Endothelial cell of umbilical vein (primary cell): ENCODE results near the gene KRTAP19-3. TPM values are rescaled to one million over a fixed set of nuclear protein-coding genes. Genes with fewer than 3 reads are reported as not detected.

ENCODE experiments used
- BruUV-seq: library from RNA; stranded (reverse); fragments of 400-500 nt; replicated peaks from 2 replicates; lab custom pipeline; 2021; lab: Mats Ljungman, UMichigan
- CTCF ChIA-PET: fragments of 300-600, 350-600 bp; sonication (Branson Sonifier 250); formaldehyde crosslinking; loops from one replicate; lab custom pipeline; 2021; ENCODE audit warnings: antibody characterized with exemption, inconsistent platforms; lab: Charles Lee
- POLR2A ChIA-PET: fragments of 300-600, 350-600 bp; sonication (Branson Sonifier 250); formaldehyde crosslinking; loops from one replicate; lab custom pipeline; 2021; ENCODE audit warnings: antibody characterized with exemption, inconsistent platforms; lab: Charles Lee
- DNase-seq: peaks from one replicate; pipeline ENCODE4 v3.0.0-alpha.2; 2011; ENCODE audit warnings: low read depth, low spot score
- FAIRE-seq: peaks from 2 replicates; lab custom pipeline; 2011; peaks lifted over from hg19 to GRCh38; lab: Jason Lieb, UNC
- H2AFZ ChIP-seq: 2 replicates; pipeline ENCODE4 v1.6.0; 2012; ENCODE audit warnings: low read depth, low read length, control low read depth, inconsistent platforms
- H3K27ac ChIP-seq: 2 replicates; pipeline ENCODE4 v1.5.1; 2011; ENCODE audit warnings: low read depth, mild to moderate bottlenecking, control low read depth, low read length, moderate library complexity; ENCODE audit not compliant: insufficient read depth
- H3K27me3 ChIP-seq, 2 experiments: 2 replicates each; pipeline versions ENCODE4 v1.6.0 to v1.6.1; 2011; ENCODE audit warnings: low read length in 2 of 2, mixed read lengths in 1 of 2; ENCODE audit not compliant: control insufficient read depth in 2 of 2, insufficient read depth in 2 of 2
- H3K36me3 ChIP-seq, 2 experiments: 2 replicates in 1 of 2; 3 replicates in 1 of 2; pipeline ENCODE4 v1.5.1; 2011; ENCODE audit warnings: low read length in 2 of 2, mild to moderate bottlenecking in 1 of 2, moderate library complexity in 1 of 2; ENCODE audit not compliant: control insufficient read depth in 2 of 2, insufficient read depth in 2 of 2; ENCODE audit errors: extremely low read depth in 1 of 2
- H3K4me1 ChIP-seq: 3 replicates; pipeline ENCODE4 v1.5.1; 2011; ENCODE audit warnings: mild to moderate bottlenecking, low read length; ENCODE audit not compliant: control insufficient read depth, insufficient read depth; ENCODE audit errors: extremely low read depth
- H3K4me2 ChIP-seq: 2 replicates; pipeline ENCODE4 v1.6.1; 2011; ENCODE audit warnings: low read length, control low read depth, mixed read lengths; ENCODE audit not compliant: insufficient read depth
- H3K4me3 ChIP-seq, 3 experiments: fragments of 200-600 bp in 1 of 3; sonication (generic), shearing (Covaris generic) in 1 of 3; replicated peaks in 1 of 3; 2 replicates each; pipeline ENCODE4 v1.5.1; 2011 to 2016; ENCODE audit warnings: control low read depth in 3 of 3, low read length in 3 of 3, mild to moderate bottlenecking in 2 of 3, inconsistent platforms in 1 of 3, low read depth in 1 of 3, moderate library complexity in 1 of 3; ENCODE audit not compliant: insufficient read depth in 1 of 3
- H3K79me2 ChIP-seq: 2 replicates; pipeline ENCODE4 v1.6.0; 2012; ENCODE audit warnings: low read length, inconsistent platforms; ENCODE audit not compliant: control insufficient read depth, insufficient read depth
- H3K9ac ChIP-seq: replicated peaks from 2 replicates; pipeline ENCODE3; 2011; ENCODE audit warnings: low read length, control low read depth; ENCODE audit not compliant: insufficient read depth; ENCODE audit errors: extremely low read depth
- H3K9me1 ChIP-seq: replicated peaks from 3 replicates; pipeline ENCODE4 v1.6.0; 2011; ENCODE audit warnings: mild to moderate bottlenecking, low read length; ENCODE audit not compliant: control insufficient read depth, insufficient read depth; ENCODE audit errors: extremely low read depth
- H3K9me3 ChIP-seq: replicated peaks from 2 replicates; pipeline ENCODE4 v1.5.1; 2012; ENCODE audit warnings: low read length, inconsistent platforms; ENCODE audit not compliant: control insufficient read depth, insufficient read depth
- H4K20me1 ChIP-seq: replicated peaks from 2 replicates; pipeline ENCODE3; 2011; ENCODE audit warnings: mild to moderate bottlenecking, low read length; ENCODE audit not compliant: control insufficient read depth, insufficient read depth; ENCODE audit errors: extremely low read depth
- EZH2 ChIP-seq: IDR thresholded peaks from 2 replicates; pipeline ENCODE4 v1.6.1; 2012; ENCODE audit warnings: borderline replicate concordance, low read depth, mild to moderate bottlenecking, moderate library complexity, low read length, inconsistent platforms; ENCODE audit not compliant: severe bottlenecking
- FOS ChIP-seq: IDR thresholded peaks from 2 replicates; pipeline ENCODE4 v1.6.1; 2011; ENCODE audit warnings: mild to moderate bottlenecking, low read length, moderate library complexity, borderline replicate concordance; ENCODE audit not compliant: insufficient read depth
- GATA2 ChIP-seq: IDR thresholded peaks from 2 replicates; pipeline ENCODE4 v1.7.0; 2011; ENCODE audit warnings: low read depth, mild to moderate bottlenecking, moderate library complexity, mixed read lengths, low read length; ENCODE audit not compliant: insufficient read length, insufficient read depth
- JUN ChIP-seq: IDR thresholded peaks from 2 replicates; pipeline ENCODE4 v1.6.1; 2011; ENCODE audit warnings: borderline replicate concordance, low read depth; ENCODE audit not compliant: insufficient read length, insufficient read depth
- MYC ChIP-seq: IDR thresholded peaks from one replicate; pipeline ENCODE4 v1.6.1; 2011; ENCODE audit warnings: mild to moderate bottlenecking, low read depth, low read length
- POLR2A ChIP-seq: IDR thresholded peaks from 2 replicates; pipeline ENCODE4 v1.6.1; 2012; ENCODE audit warnings: low read depth, mild to moderate bottlenecking, control low read depth, low read length
- POLR2AphosphoS5 ChIP-seq: IDR thresholded peaks from 2 replicates; pipeline ENCODE4 v1.6.1; 2012; ENCODE audit warnings: low read depth, mild to moderate bottlenecking, control low read depth, low read length, moderate library complexity; ENCODE audit not compliant: insufficient read depth
- dilution Hi-C: fragments of 300-500 bp; cut with MboI; formaldehyde crosslinking; loops from one replicate; pipeline ENCODE4 v1.15.0; 2019; ENCODE audit warnings: low sequenced_read_pairs; ENCODE audit not compliant: extremely low pct_ligation_motif_present
- intact Hi-C: fragments of 100-400 bp; cut with micrococcal nuclease; formaldehyde crosslinking; loops from one replicate; pipeline ENCODE4 v1.10.0; 2022
- polyA plus RNA-seq, 4 experiments: library from polyadenylated mRNA; depleted of rRNA in 3 of 4; stranded (reverse) in 3 of 4; unstranded in 1 of 4; fragments of >200 nt; gene quantifications; 2 replicates each; pipeline versions ENCODE4 v1.2.1 to v1.2.3, GENCODE V29; 2011 to 2012; ENCODE audit warnings: missing spikeins in 1 of 4
- small RNA-seq: library from RNA; depleted of rRNA; stranded (forward); fragments of <200 nt; gene quantifications from one replicate; pipeline ENCODE3, GENCODE V24; 2012; ENCODE audit warnings: low replicate concordance, low read depth; ENCODE audit not compliant: insufficient read depth, insufficient read length
- total RNA-seq: library from RNA; stranded (reverse); gene quantifications from 2 replicates; pipeline ENCODE4 v1.2.3, GENCODE V29; 2021
- TF ChIP-seq, protein P1 (sequence below), 2 donors: IDR thresholded peaks; 1 replicate in 1 of 2; 2 replicates in 1 of 2; pipeline ENCODE4 v1.5.1; 2011; ENCODE audit warnings: low read length in 2 of 2, mild to moderate bottlenecking in 2 of 2, moderate library complexity in 2 of 2, control low read depth in 1 of 2, inconsistent platforms in 1 of 2, low read depth in 1 of 2; ENCODE audit not compliant: insufficient read depth in 1 of 2; ENCODE audit errors: extremely low read depth in 1 of 2
- TF ChIP-seq, protein P2 (sequence below): IDR thresholded peaks from 2 replicates; pipeline ENCODE4 v1.6.1; 2011; ENCODE audit not compliant: insufficient read depth, insufficient read length

The KRTAP19-3 gene
- total and polyA plus RNA-seq, 2 donors (not counting 3 experiments of a cell fraction or from before 2014, with no cell fraction given): not detected

DNA sequence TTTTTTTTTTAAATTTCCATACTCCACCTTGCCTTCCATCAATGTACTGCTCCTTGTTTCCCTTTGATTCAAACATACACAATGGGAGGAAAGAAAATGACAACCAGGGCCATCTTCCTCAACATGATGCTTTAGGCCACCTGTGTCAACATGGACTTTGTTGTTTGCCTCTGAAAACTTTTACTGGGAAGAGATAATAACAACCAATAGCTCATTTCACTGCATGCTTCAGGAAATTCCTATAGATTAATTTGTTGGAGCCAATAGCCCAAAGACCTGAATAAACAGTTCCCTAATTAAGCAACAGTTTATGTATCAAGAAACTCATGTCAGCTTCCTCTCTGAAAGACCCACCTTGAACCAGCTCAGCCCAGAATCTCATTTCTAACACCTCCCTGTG, 48.6 kb downstream of the KRTAP19-3 start:
- Histone ChIP-seq H3K9me1 (no peaks in the 10 kb centered on the region), H3K9me3 (peaks cover 3% of the 10 kb centered on the region), H3K27ac (no peak overlapping the region), H3K4me2 (no peak overlapping the region), H2AFZ (no peak overlapping the region), H3K36me3 (no peaks in the 10 kb centered on the region), H3K9ac (no peak overlapping the region), H3K27me3 (no peaks in the 10 kb centered on the region), H4K20me1 (no peaks in the 10 kb centered on the region), H3K4me1 (no peaks in the 10 kb centered on the region), H3K79me2 (no peaks in the 10 kb centered on the region), H3K4me3 (no peak overlapping the region)
- DNase-seq (no peak), FAIRE-seq (no peak)
- POLR2A ChIA-PET: no interaction called here
- TF ChIP-seq JUN (no peak), MYC (no peak), FOS (no peak), POLR2A (no peak), EZH2 (no peak), GATA2 (no peak), POLR2AphosphoS5 (no peak)
- TF ChIP-seq, protein P1, sequence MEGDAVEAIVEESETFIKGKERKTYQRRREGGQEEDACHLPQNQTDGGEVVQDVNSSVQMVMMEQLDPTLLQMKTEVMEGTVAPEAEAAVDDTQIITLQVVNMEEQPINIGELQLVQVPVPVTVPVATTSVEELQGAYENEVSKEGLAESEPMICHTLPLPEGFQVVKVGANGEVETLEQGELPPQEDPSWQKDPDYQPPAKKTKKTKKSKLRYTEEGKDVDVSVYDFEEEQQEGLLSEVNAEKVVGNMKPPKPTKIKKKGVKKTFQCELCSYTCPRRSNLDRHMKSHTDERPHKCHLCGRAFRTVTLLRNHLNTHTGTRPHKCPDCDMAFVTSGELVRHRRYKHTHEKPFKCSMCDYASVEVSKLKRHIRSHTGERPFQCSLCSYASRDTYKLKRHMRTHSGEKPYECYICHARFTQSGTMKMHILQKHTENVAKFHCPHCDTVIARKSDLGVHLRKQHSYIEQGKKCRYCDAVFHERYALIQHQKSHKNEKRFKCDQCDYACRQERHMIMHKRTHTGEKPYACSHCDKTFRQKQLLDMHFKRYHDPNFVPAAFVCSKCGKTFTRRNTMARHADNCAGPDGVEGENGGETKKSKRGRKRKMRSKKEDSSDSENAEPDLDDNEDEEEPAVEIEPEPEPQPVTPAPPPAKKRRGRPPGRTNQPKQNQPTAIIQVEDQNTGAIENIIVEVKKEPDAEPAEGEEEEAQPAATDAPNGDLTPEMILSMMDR (IDR thresholded peaks at IDR 0.05; ENCODE audit: extremely low read depth in 1 of 2, insufficient read depth in 1 of 2, low read depth in 1 of 2, low read length in 2 of 2): no peak
- TF ChIP-seq, protein P2, sequence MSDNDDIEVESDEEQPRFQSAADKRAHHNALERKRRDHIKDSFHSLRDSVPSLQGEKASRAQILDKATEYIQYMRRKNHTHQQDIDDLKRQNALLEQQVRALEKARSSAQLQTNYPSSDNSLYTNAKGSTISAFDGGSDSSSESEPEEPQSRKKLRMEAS: no peak
- CTCF ChIA-PET: interaction anchor here (0.9 kb wide), 1 partner anchor 33 kb away, joined by 3 read pairs; no protein-coding TSS in a partner anchor
- intact Hi-C loops: no loop called here
- no TSS peak for BruUV-seq
- dilution Hi-C loops: no loop called here

Small RNA genes within 50 kb of the gene (small RNA-seq; reads per million reads assigned to genes)
- gene AP000567.1: not detected
- gene KRTAP19-10P: not detected
- gene KRTAP19-11P: not detected
- not detected for gene KRTAP19-9P

Other genes starting within 250 kb of the KRTAP19-3 start
- gene KRTAP24-1, start 209.1 kb downstream of the KRTAP19-3 start, total RNA-seq: not detected in 2 replicates
- not detected in 2 replicates for gene KRTAP24-1, start 209.1 kb downstream of the KRTAP19-3 start, polyA plus RNA-seq
- not detected in 2 replicates for gene KRTAP25-1, start 202.5 kb downstream of the KRTAP19-3 start, total RNA-seq
- not detected in 2 replicates for gene KRTAP25-1, start 202.5 kb downstream of the KRTAP19-3 start, polyA plus RNA-seq
- gene KRTAP26-1, start 171.7 kb downstream of the KRTAP19-3 start, total RNA-seq: not detected in 2 replicates
- gene KRTAP26-1, start 171.7 kb downstream of the KRTAP19-3 start, polyA plus RNA-seq: not detected in 2 replicates
- gene KRTAP27-1, start 154.3 kb downstream of the KRTAP19-3 start, total RNA-seq: not detected in 2 replicates
- gene KRTAP27-1, start 154.3 kb downstream of the KRTAP19-3 start, polyA plus RNA-seq: not detected in 2 replicates
- gene KRTAP23-1, start 143.4 kb downstream of the KRTAP19-3 start, total RNA-seq: not detected in 2 replicates
- not detected in 2 replicates for gene KRTAP23-1, start 143.4 kb downstream of the KRTAP19-3 start, polyA plus RNA-seq
- gene KRTAP13-2, start 119.7 kb downstream of the KRTAP19-3 start, total RNA-seq: not detected in 2 replicates
- gene KRTAP13-2, start 119.7 kb downstream of the KRTAP19-3 start, polyA plus RNA-seq: not detected in 2 replicates
- gene KRTAP13-1, start 96.0 kb downstream of the KRTAP19-3 start, total RNA-seq: not detected in 2 replicates
- gene KRTAP13-1, start 96.0 kb downstream of the KRTAP19-3 start, polyA plus RNA-seq: not detected in 2 replicates
- not detected in 2 replicates for gene KRTAP13-3, start 66.1 kb downstream of the KRTAP19-3 start, total RNA-seq
- gene KRTAP13-3, start 66.1 kb downstream of the KRTAP19-3 start, polyA plus RNA-seq: not detected in 2 replicates
- gene KRTAP13-4, start 61.8 kb downstream of the KRTAP19-3 start, total RNA-seq: not detected in 2 replicates
- gene KRTAP13-4, start 61.8 kb downstream of the KRTAP19-3 start, polyA plus RNA-seq: not detected in 2 replicates
- not detected in 2 replicates for gene KRTAP15-1, start 51.7 kb downstream of the KRTAP19-3 start, total RNA-seq
- gene KRTAP15-1, start 51.7 kb downstream of the KRTAP19-3 start, polyA plus RNA-seq: not detected in 2 replicates
- gene KRTAP19-1, start 11.6 kb downstream of the KRTAP19-3 start, total RNA-seq: not detected in 2 replicates
- not detected in 2 replicates for gene KRTAP19-1, start 11.6 kb downstream of the KRTAP19-3 start, polyA plus RNA-seq
- gene KRTAP19-2, start 4.6 kb downstream of the KRTAP19-3 start, total RNA-seq: not detected in 2 replicates
- gene KRTAP19-2, start 4.6 kb downstream of the KRTAP19-3 start, polyA plus RNA-seq: not detected in 2 replicates
- not detected in 2 replicates for gene KRTAP19-4, start 5.2 kb upstream of the KRTAP19-3 start, total RNA-seq
- gene KRTAP19-4, start 5.2 kb upstream of the KRTAP19-3 start, polyA plus RNA-seq: not detected in 2 replicates
- gene KRTAP19-5, start 10.1 kb upstream of the KRTAP19-3 start, total RNA-seq: not detected in 2 replicates
- gene KRTAP19-5, start 10.1 kb upstream of the KRTAP19-3 start, polyA plus RNA-seq: not detected in 2 replicates
- not detected in 2 replicates for gene KRTAP19-6, start 49.9 kb upstream of the KRTAP19-3 start, total RNA-seq
- not detected in 2 replicates for gene KRTAP19-6, start 49.9 kb upstream of the KRTAP19-3 start, polyA plus RNA-seq
- not detected in 2 replicates for gene KRTAP19-7, start 69.3 kb upstream of the KRTAP19-3 start, total RNA-seq
- not detected in 2 replicates for gene KRTAP19-7, start 69.3 kb upstream of the KRTAP19-3 start, polyA plus RNA-seq
- gene KRTAP22-2, start 98.4 kb upstream of the KRTAP19-3 start, total RNA-seq: not detected in 2 replicates
- not detected in 2 replicates for gene KRTAP22-2, start 98.4 kb upstream of the KRTAP19-3 start, polyA plus RNA-seq
- not detected in 2 replicates for gene KRTAP6-3, start 100.4 kb upstream of the KRTAP19-3 start, total RNA-seq
- gene KRTAP6-3, start 100.4 kb upstream of the KRTAP19-3 start, polyA plus RNA-seq: not detected in 2 replicates
- not detected in 2 replicates for gene KRTAP6-2, start 106.9 kb upstream of the KRTAP19-3 start, total RNA-seq
- not detected in 2 replicates for gene KRTAP6-2, start 106.9 kb upstream of the KRTAP19-3 start, polyA plus RNA-seq
- gene KRTAP22-1, start 109.1 kb upstream of the KRTAP19-3 start, total RNA-seq: not detected in 2 replicates
- gene KRTAP22-1, start 109.1 kb upstream of the KRTAP19-3 start, polyA plus RNA-seq: not detected in 2 replicates
- not detected in 2 replicates for gene KRTAP6-1, start 121.9 kb upstream of the KRTAP19-3 start, total RNA-seq
- gene KRTAP6-1, start 121.9 kb upstream of the KRTAP19-3 start, polyA plus RNA-seq: not detected in 2 replicates
- gene KRTAP20-1, start 124.4 kb upstream of the KRTAP19-3 start, total RNA-seq: not detected in 2 replicates
- gene KRTAP20-1, start 124.4 kb upstream of the KRTAP19-3 start, polyA plus RNA-seq: not detected in 2 replicates
- gene KRTAP20-4, start 128.6 kb upstream of the KRTAP19-3 start, total RNA-seq: not detected in 2 replicates
- gene KRTAP20-4, start 128.6 kb upstream of the KRTAP19-3 start, polyA plus RNA-seq: not detected in 2 replicates
- gene KRTAP20-2, start 143.2 kb upstream of the KRTAP19-3 start, total RNA-seq: not detected in 2 replicates
- not detected in 2 replicates for gene KRTAP20-2, start 143.2 kb upstream of the KRTAP19-3 start, polyA plus RNA-seq
- gene KRTAP20-3, start 150.9 kb upstream of the KRTAP19-3 start, total RNA-seq: not detected in 2 replicates
- not detected in 2 replicates for gene KRTAP20-3, start 150.9 kb upstream of the KRTAP19-3 start, polyA plus RNA-seq
- gene KRTAP21-3, start 226.8 kb upstream of the KRTAP19-3 start, total RNA-seq: not detected in 2 replicates
- gene KRTAP21-3, start 226.8 kb upstream of the KRTAP19-3 start, polyA plus RNA-seq: not detected in 2 replicates